Measurements from ENCODE around the gene TUT4.

TUT4 gene

GRCh38 chr1:52402860-52403240 lies 150.0 kb downstream of the TUT4 start:
- no peak for DNase-seq

- DNase-seq = no peak
Observed at GRCh38 chr1:52400131-52400530, 152.8 kb downstream of the TUT4 start.

DNA sequence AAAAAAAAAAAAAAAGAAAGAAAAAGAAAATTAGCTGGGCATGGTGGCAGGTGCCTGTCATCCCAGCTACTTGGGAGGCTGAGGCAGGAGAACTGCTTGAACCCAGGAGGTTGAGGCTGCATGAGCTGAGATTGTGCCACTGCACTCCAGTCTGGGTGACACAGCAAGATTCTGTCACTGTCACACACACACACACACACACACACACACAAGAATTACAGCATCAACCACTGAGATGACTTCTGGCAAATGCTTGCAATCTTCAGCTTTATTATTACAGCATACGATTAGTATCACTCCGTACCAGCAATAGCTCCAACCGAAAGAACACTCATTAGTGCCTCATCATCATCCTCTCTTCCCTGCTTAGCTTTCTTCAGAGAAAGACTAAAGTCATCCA lies 153.3 kb downstream of the TUT4 start:
- no peak for DNase-seq

DNA sequence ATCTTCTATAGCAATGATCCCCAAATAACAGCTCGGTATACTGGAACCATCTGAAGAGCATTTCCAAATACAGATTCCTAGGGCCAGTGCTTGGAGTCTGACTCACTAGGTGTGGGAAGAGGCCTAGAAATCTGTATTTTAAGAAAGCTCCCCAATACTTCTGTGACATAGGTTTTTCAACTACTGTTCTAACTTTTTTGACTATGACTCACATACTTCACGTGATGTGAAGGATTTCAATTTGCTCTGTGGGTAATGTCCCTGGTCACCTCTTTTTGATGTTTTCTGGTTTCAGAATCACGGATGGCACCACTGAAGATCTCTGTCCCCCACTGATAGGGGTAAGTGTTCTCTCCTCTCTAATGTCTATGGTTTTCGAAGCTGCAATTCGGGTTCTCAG lies 159.7 kb downstream of the TUT4 start:
- no peak for DNase-seq

- DNase-seq = no peak
Observed at GRCh38 chr1:52386458-52386857, 166.4 kb downstream of the TUT4 start.

GRCh38 chr1:52385376-52385775 lies 167.5 kb downstream of the TUT4 start:
- no peak for DNase-seq
